DMS79 treated with DMSO at 0.1 percent for 48 hours (cell line): ENCODE measurements around the gene AKR1D1.
"Not testable (repeated sequence)": the region's sequence is repeated elsewhere in the genome, so short reads cannot be mapped to it uniquely, and the experiment has no call there.

Experiments
- DNase-seq: peaks from one replicate; lab custom pipeline; 2025; lab: John Stamatoyannopoulos, UW

The AKR1D1 gene

DNA sequence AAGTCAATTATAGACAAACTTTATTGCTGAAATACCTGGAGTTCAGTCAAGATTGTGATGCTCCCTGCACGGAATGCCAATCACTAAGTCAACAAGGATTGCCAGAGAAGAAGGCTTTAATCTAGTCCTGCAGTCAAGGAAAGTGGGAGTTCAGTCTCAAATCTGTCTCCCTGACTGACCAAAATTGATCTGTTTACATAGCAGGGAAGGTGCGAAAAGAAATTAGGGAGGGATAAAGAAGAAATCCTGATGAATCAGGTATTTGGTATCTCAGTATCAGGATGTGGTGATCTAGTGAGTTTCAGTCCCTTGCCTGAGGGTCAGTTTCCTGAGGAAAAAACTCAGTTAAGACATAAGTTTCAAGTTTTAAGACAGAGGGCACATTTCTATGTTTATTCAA lies 2.1 kb upstream of the AKR1D1 start:
- no peak for DNase-seq

DNA sequence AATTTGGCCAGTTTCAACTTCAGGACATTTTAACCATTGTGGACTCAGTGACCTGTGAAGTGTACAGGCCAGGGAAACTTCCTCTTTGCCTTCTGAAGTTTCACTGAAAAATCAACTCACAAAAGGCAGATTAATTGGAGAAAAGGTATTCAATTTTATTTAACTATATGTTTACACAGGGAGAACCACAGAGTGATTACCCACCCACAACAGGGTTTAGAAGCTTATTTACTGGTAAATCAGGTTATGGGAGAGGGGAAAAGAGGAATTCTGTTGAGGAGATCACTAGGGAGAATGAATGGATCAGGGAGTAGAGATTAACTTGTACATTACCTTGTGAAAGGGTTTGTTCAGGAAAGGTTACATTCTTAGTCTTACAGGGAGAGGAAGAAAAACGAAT lies 1.7 kb upstream of the AKR1D1 start:
- DNase-seq = no peak

DNA sequence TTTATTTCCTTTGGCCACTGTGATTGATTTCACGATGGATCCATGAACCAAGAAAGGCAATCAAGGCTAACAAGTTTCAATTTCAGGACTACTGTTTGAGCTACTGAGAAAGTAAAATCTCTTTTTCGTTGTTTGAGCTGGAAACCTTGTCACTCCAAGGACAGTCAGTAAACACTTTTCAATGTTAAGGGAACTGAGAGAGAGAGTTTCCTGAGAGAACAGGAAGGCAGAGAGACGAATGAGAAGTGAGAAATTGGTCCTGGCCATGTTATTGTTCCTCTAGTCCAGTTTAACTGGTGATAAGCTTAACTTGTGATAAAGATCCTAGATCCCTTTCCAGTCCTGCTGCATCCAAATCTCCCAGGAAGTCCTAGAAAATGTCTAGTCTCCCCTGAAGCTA lies 909 bp upstream of the AKR1D1 start:
- no peak for DNase-seq

GRCh38 chr7:138075786-138076185 lies 473 bp upstream of the AKR1D1 start:
- not testable (repeated sequence) for DNase-seq

DNA sequence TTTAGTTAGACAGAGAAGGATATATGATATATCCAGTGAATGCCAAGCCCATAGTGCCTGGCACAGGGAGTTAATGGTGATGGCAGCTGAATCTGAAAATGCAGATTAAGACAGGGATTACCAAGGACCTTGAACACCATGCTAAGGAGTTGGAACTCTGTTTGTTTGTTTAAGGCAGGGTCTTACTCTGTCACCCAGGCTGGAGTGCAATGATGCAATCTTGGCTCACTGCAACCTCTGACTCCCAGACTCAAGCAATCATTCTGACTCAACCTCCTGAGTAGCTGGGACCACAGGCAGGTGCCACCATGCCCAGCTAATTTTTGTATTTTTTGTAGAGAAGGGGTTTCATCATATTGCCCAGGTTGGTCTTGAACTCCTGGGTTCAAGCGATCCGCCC lies 1.6 kb downstream of the AKR1D1 start:
- no peak for DNase-seq

DNA sequence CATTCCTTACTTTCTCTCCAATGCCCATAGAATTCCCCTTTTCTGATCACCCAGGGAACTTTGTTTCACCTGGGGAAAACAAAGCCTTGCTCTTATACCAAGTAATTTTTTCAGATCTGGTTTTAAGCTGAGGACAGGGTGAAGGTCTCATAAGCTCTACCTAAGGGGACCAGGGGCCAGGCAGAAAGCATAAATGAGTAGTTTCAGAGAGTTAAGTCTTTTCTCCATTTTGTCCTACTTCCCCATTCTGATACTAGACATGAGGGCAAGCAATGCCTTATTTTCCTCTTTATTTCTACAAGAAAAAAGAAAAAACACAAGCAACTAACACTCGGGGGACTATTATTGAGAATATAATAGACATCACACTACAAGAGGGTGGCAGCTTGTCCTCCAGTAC lies 2.9 kb downstream of the AKR1D1 start:
- DNase-seq = no peak

DNA sequence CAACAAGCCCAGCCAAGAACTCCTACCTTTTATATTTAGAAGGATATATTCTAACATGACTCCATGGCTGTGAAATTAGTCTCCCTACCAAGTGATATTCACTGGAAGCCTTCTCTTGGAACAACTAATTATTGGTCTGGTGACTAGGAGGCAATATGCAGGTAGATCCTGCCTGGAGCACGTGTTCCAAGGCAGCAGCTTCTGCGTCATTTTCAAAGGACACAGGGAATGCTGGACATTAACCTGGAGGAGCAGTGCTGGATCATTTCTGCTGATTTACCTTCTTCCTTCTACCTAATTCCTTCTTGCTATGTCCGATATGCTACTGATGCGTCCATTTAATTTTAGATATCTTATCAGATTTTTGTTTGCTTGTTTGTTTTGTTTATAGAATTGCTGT lies 5.6 kb downstream of the AKR1D1 start:
- no peak for DNase-seq

DNA sequence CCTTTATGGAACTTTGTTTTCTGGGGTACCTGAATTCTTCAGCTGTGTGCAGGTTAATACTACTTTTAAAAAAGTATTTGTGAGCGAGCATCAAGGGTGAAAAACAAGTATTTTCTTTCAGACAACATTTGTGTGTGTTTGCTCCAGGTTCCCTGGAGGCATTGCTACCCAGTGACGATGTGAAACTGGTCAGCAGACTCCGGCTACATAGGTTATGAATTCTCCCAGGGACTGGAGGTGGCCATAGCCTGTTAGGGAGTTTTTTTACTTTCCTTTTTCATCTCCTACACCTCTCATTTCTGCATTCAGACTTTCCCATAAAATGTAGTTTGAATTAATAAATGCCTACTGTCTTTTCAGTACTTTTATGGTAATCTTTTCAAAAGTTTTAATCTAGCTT lies 7.6 kb downstream of the AKR1D1 start:
- no peak for DNase-seq

- DNase-seq = no peak
Observed at GRCh38 chr7:138086563-138087270, 10.5 kb downstream of the AKR1D1 start.

DNA sequence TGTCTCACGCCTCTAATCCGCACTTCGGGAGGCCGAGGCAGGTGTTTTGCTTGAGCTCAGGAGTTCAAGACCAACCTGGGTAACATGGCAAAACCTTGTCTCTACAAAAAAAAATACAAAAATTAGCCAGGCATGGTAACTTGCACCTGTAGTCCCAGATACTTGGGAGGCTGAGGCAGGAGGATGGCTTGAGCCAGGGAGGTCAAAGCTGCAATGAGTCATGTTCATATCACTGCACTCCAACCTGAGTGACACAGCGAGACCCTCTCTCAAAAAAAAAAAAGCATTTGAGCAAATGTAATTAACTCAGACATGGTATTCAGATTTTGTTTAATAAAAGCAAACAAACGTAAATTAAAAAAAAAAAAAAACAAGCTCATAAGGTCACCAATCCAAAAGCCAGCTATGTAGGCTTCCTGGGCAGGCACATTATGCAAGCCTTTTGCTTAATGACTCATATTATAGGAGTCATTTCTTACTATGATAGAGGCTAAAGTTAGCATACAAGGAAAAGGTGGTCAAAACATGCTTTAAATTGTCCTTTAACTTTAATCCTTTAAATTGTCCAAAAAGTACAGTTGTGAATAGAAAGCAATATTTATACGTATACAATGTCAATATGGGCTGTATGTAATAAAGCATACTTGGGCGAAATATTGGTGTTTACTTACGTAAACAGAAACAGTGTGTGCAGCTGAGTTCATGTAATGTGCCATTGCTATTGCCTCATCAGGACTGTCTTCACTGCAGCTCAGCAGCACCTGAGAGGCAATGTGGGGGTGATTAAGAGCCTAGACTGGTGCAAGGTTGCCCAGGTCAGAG lies 13.0 kb downstream of the AKR1D1 start:
- DNase-seq = no peak

DNA sequence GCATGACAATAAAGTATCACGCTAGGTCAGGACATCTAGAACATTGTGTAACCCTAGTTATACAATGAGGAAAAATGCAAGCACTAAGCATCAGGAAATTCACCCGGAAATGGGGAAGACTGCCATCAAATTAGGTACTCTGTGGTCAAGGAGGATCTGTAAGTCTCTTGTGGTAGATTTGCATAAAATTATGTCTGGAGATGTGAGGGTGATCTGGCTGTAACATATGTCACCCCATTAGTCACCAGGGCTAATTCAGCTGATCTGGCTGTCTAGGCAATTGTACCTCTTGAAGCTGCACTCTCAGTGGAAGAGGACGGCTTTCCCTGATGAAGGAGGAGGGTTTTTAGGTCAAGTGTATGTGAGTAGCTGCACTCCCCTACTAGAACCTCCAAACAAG lies 14.8 kb downstream of the AKR1D1 start:
- peak; percentile 24 for DNase-seq

DNA sequence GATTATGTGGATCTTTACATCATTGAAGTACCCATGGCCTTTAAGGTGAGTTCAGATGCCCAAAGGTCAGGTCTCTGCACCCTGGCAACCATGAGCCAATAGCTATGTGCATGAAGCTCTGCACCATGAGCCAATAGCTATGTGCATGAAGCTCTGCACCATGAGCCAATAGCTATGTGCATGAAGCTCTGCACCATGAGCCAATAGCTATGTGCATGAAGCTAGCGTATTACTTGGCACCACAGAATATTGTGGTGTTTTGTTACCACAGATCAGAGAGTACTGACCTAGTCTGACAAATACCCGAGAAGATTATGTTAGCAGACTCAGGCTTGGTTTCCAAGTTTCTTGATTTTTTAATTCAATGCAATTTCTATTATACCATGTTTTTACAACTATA lies 15.6 kb downstream of the AKR1D1 start:
- not testable (repeated sequence) for DNase-seq

DNA sequence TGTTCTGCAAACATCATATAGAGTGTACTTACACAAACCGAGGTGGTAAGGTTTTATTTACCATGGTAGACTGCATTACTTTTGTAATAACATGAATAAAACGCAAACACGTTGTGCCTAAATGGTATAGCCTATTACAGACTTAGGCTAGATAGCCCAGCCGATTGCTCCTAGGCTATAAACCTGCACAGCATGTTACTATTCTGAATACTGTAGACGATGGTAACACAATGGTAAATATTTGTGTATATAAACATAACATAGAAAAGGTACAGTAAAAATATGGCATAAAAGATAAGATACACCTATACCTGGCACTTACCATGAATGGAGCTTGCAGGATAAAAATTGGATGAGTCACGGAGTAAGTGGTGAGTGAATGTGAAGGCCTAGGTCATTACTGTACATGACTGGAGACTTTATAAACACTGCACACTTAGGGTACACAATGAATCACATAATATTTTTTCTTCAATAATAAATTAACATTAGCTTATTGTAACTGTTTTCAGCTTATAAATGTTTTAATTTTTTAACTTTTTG lies 16.3 kb downstream of the AKR1D1 start:
- DNase-seq = no peak

DNA sequence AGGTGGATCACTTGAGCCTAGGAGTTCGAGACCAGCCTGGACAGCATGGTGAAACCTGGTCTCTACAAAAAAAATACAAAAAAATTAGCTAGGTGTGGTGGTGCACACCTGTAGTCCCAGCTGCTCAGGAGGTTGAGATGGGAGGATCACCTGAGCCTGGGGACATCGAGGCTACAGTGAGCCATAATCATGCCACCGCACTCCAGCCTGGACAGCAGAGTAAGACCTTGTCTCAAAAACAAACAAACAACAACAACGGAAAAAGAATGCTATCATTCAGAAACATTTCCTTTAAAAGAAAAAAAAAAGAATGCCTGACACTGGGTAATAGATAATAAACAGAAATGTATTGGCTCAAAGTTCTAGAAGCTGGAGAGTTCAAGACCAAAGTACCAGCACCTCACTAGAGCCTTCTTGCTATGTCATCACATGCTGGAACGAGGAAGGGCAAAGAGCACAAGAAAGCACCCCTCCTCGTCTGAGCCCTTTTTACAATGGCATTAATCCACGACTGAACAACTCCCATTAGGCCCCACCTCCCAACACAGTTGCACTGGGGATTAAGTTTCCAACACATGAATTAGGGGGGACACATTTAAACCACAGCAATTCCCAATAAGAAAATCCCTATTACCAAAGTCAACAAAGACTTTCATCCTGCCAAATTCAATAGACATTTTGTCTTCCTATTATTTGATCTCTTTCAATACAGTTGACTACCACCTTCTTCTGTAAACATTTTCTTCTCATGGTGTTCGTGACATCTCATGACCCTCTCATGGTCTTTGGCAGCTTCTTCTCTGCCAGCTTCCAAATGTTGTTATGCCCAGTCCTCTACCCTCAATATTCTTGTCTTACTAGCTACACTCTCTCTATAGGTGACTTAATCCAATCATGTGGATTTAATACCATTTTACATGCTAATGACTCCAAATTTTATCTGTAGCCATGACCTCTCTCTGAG lies 20.0 kb downstream of the AKR1D1 start:
- no peak for DNase-seq

DNA sequence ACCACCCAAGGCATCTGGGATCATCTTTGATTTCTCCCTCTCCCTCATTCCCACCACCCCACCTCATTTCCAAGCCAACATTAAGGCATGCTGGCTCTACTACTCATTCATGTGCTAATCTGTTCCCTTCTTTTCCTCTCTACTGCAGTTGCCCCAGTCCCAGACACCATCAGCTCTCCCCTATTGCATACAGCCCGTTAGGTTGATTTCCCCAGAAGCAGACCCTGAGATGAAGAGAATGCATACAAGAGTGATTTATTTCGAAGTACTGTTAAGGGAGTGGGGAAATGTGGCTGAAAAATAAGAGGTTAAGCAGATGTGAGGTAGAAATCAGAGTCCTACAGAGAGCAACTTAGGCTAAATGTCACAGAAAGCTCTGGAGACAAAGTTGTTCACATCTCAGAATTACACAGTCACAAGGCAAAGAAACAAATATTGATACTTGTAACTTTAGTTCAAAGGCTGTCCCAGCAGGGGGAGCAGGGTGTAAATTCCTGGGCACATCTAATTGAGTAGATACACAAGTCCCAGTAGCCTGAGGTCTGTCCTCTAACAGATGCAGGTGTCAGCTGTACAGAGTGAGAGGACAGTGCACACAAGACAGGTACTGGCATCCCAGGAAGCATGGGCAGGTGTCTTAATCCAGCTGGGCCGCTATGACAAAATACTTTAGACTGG lies 20.9 kb downstream of the AKR1D1 start:
- DNase-seq = no peak

GRCh38 chr7:138099813-138100212 lies 23.6 kb downstream of the AKR1D1 start:
- DNase-seq = no peak

GRCh38 chr7:138105221-138105620 lies 29.0 kb downstream of the AKR1D1 start:
- DNase-seq = no peak

DNA sequence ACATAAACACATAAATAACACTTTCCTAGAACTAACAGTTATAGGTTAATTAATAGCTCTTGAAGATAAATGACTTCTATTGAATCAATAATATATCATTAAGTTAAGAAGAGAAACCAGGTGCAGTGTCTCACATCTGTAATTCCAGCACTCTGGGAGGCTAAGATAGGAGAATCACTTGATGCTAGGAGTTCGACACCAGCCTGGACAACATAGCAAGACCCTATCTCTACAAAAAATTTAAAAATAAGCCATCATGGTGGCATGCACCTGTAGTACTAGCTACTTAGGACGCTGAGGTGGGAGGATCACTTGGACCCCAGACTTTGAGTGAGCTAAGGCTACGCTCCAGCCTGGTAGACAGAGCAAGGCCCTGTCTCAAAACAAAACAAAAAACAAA lies 38.8 kb downstream of the AKR1D1 start:
- no peak for DNase-seq

- DNase-seq = no peak
Observed at GRCh38 chr7:138116141-138116540, 39.9 kb downstream of the AKR1D1 start.

DNA sequence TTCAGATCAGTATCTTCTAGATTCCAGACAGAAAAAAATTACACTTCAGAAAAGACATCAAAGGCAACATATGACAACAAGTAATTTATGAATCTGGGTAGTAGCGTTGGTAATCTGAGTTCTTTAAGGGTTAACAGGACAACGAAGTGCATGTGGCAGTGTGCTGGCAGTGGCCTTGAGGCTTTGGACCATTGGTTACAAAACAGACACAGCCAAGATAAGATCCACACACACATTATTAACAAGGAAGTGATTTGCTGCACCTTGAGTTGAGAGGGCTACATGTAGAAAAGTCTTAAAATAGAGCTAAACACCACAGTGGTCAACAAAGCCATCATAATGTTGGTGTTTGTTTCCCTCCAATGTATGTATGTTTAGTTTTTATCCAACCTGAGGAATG lies 40.6 kb downstream of the AKR1D1 start:
- no peak for DNase-seq

DNA sequence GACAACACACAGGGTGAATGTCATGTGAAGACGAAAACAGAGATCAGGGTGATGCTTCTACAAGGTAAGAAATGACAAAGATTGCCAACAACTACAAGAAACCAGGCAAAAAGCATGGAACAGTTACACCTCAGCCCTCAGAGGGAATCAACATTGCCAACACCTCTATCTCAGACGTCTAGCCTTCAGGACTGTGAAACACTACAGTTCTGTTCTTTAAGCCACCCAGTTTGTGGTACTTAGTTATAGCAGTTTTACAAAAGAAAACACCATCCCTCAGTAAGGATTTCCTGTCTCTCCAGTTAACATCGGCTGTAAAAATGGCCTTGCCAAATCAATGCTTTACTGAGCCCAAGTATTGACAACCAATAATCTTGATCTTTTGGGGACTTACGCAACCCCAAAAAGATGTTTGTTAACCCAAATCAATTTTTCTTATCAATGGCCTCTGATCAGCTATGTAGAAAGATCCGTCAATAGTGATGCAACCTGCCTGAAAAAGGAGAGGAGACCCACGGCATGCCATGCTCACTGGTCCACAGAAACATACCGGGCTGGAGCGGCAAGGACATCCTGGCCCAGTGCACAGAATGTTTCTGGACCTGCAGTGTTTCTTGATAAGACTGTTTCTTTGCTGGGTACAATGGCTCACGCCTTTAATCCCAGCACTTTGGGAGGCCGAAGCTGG lies 44.0 kb downstream of the AKR1D1 start:
- DNase-seq = no peak
